H1 (cell line): Measurements from ENCODE around the gene NFATC4.

Experiments used
- CHD1 ChIP-seq: IDR thresholded peaks from 2 replicates; pipeline ENCODE4 v1.6.1; 2012; ENCODE audit warnings: low read depth, low read length, improper control_type of control experiment
- YY1 ChIP-seq: IDR thresholded peaks from 2 replicates; pipeline ENCODE4 v1.6.1; 2011; ENCODE audit warnings: low read depth, mild to moderate bottlenecking, low read length
- TF ChIP-seq, protein P1 (sequence below), 3 experiments: IDR thresholded peaks; 1 replicate in 2 of 3; 2 replicates in 1 of 3; pipeline versions ENCODE4 v1.5.1 to v1.6.1; 2011; ENCODE audit warnings: low read length in 3 of 3, mild to moderate bottlenecking in 3 of 3, inconsistent platforms in 2 of 3, low read depth in 1 of 3, moderate library complexity in 1 of 3; ENCODE audit not compliant: insufficient read depth in 1 of 3; ENCODE audit errors: control extremely low read depth in 1 of 3

DNA sequence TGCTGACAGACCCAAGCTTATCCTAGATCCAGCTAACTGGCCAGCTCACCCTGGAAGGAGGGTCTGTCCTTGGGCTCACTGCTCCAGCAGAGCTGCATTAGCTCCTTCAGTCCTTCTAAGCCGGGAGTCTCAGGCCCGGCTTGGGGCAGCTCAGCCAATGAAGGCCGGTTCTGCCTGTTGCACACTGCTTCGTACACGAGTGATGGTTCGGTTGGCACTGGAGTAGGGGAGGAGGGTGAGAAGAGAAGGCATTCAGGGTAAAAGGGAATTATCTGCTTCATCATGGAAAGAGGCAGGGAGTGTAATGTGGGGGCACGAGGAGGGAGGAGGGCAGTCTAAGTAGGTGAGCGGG is 30.2 kb upstream of the NFATC4 start:
- TF ChIP-seq YY1 (no peak), CHD1 (no peak)
- TF ChIP-seq, protein P1, sequence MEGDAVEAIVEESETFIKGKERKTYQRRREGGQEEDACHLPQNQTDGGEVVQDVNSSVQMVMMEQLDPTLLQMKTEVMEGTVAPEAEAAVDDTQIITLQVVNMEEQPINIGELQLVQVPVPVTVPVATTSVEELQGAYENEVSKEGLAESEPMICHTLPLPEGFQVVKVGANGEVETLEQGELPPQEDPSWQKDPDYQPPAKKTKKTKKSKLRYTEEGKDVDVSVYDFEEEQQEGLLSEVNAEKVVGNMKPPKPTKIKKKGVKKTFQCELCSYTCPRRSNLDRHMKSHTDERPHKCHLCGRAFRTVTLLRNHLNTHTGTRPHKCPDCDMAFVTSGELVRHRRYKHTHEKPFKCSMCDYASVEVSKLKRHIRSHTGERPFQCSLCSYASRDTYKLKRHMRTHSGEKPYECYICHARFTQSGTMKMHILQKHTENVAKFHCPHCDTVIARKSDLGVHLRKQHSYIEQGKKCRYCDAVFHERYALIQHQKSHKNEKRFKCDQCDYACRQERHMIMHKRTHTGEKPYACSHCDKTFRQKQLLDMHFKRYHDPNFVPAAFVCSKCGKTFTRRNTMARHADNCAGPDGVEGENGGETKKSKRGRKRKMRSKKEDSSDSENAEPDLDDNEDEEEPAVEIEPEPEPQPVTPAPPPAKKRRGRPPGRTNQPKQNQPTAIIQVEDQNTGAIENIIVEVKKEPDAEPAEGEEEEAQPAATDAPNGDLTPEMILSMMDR (IDR thresholded peaks at IDR 0.05; ENCODE audit: control extremely low read depth in 1 of 3, insufficient read depth in 1 of 3, low read depth in 1 of 3, low read length in 3 of 3), result no peak
